Activated CD8-positive, alpha-beta T cell treated with anti-CD3 and anti-CD28 coated beads for 36 hours (primary cell): ENCODE results near the gene TTR. TPM values are rescaled to one million over a fixed set of nuclear protein-coding genes. Genes with fewer than 3 reads are reported as not detected.
A peak's percentile ranks its signal among the peaks of the same experiment; 100 is the strongest.

Experiments used
- ATAC-seq: fragments of 200-7000 bp; cut with Tn5 transposase; one replicate; pipeline ENCODE4 v1.10.0; 2021; ENCODE audit warnings: mild to moderate bottlenecking, moderate library complexity
- CTCF ChIA-PET: fragments of 350-600 bp; sonication (Branson Sonifier 250); formaldehyde crosslinking; loops from one replicate; lab custom pipeline; 2021; ENCODE audit warnings: antibody characterized with exemption; lab: Charles Lee
- POLR2A ChIA-PET: fragments of 350-600 bp; sonication (Branson Sonifier 250); formaldehyde crosslinking; loops from one replicate; lab custom pipeline; 2021; ENCODE audit warnings: antibody characterized with exemption; lab: Charles Lee
- DNase-seq: peaks from one replicate; pipeline ENCODE4 v3.0.0-alpha.2; 2020
- H3K27ac Mint-ChIP-seq: one replicate; pipeline ENCODE4 v1.8.0; 2021; ENCODE audit warnings: mild to moderate bottlenecking, mixed read lengths
- H3K27me3 Mint-ChIP-seq: one replicate; pipeline ENCODE4 v1.8.0; 2021; ENCODE audit warnings: mixed read lengths
- H3K36me3 Mint-ChIP-seq: one replicate; pipeline ENCODE4 v1.8.0; 2021; ENCODE audit warnings: low read depth, mixed read lengths
- H3K4me1 Mint-ChIP-seq: one replicate; pipeline ENCODE4 v1.8.0; 2021; ENCODE audit warnings: low read depth, mixed read lengths
- H3K4me3 Mint-ChIP-seq: one replicate; pipeline ENCODE4 v1.8.0; 2021; ENCODE audit warnings: mild to moderate bottlenecking, moderate library complexity, mixed read lengths
- H3K9me3 Mint-ChIP-seq: one replicate; pipeline ENCODE4 v1.8.0; 2021; ENCODE audit warnings: mixed read lengths
- CTCF ChIP-seq: fragments of 200-600 bp; IDR thresholded peaks from one replicate; pipeline ENCODE4 v1.8.0; 2022; ENCODE audit warnings: antibody characterized with exemption, mild to moderate bottlenecking
- intact Hi-C: fragments of 100-400 bp; cut with micrococcal nuclease; formaldehyde crosslinking; loops from one replicate; pipeline ENCODE4 v1.10.0; 2022
- total RNA-seq, 2 experiments: library from RNA; stranded (reverse); gene quantifications; one replicate each; pipeline ENCODE4 v1.2.3, GENCODE V29; 2021

Gene TTR
- total RNA-seq, 2 experiments from 2014 or later = not detected

GRCh38 chr18:31626409-31626808 is 34.7 kb downstream of the TTR start:
- no peaks in the 10 kb centered on the region for H3K9me3 Mint-ChIP-seq
- ChIA-PET POLR2A (interaction anchor here (0.6 kb wide), 1 partner anchor 58 kb away, joined by 3 read pairs; no protein-coding TSS in a partner anchor), CTCF (interaction anchor here (1.1 kb wide), 1 partner anchor 70 kb away, joined by 3 read pairs; no protein-coding TSS in a partner anchor)
- H3K27ac Mint-ChIP-seq = no peak overlapping the region
- no peaks in the 10 kb centered on the region for H3K4me1 Mint-ChIP-seq
- no peaks in the 10 kb centered on the region for H3K27me3 Mint-ChIP-seq
- no peaks in the 10 kb centered on the region for H3K36me3 Mint-ChIP-seq
- no peak for ATAC-seq
- intact Hi-C loops = no loop called here
- no peak for DNase-seq
- no peak overlapping the region for H3K4me3 Mint-ChIP-seq
- TF ChIP-seq CTCF = peak; percentile 13

GRCh38 chr18:31630549-31630948 is 38.9 kb downstream of the TTR start:
- Mint-ChIP-seq H3K36me3 (no peaks in the 10 kb centered on the region), H3K4me1 (peaks cover 15% of the 10 kb centered on the region), H3K27ac (no peak overlapping the region), H3K27me3 (peaks cover 3% of the 10 kb centered on the region), H3K4me3 (no peak overlapping the region), H3K9me3 (no peaks in the 10 kb centered on the region)
- ChIA-PET CTCF (no interaction called here), POLR2A (no interaction called here)
- DNase-seq = no peak
- TF ChIP-seq CTCF = no peak
- no peak for ATAC-seq
- intact Hi-C loops = no loop called here

- Mint-ChIP-seq H3K36me3 (no peaks in the 10 kb centered on the region), H3K27ac (no peak overlapping the region), H3K4me1 (peaks cover 15% of the 10 kb centered on the region), H3K9me3 (no peaks in the 10 kb centered on the region), H3K4me3 (no peak overlapping the region), H3K27me3 (peaks cover 4% of the 10 kb centered on the region)
- intact Hi-C loops = no loop called here
- DNase-seq = no peak
- TF ChIP-seq CTCF = no peak
- POLR2A ChIA-PET = no interaction called here
- CTCF ChIA-PET = no interaction called here
- no peak for ATAC-seq
These were observed 39.8 kb downstream of the TTR start for GRCh38 chr18:31631526-31631925.

GRCh38 chr18:31632356-31632755 is 40.7 kb downstream of the TTR start:
- no peaks in the 10 kb centered on the region for H3K9me3 Mint-ChIP-seq
- H3K4me3 Mint-ChIP-seq = no peak overlapping the region
- ATAC-seq (no peak), DNase-seq (no peak)
- no peaks in the 10 kb centered on the region for H3K36me3 Mint-ChIP-seq
- intact Hi-C loops = no loop called here
- peaks cover 4% of the 10 kb centered on the region for H3K27me3 Mint-ChIP-seq
- H3K27ac Mint-ChIP-seq = no peak overlapping the region
- TF ChIP-seq CTCF = no peak
- ChIA-PET POLR2A (no interaction called here), CTCF (no interaction called here)
- H3K4me1 Mint-ChIP-seq = peaks cover 15% of the 10 kb centered on the region

- H3K4me3 Mint-ChIP-seq = no peak overlapping the region
- ATAC-seq = no peak
- H3K4me1 Mint-ChIP-seq = peaks cover 15% of the 10 kb centered on the region
- no peak for TF ChIP-seq CTCF
- no peak for DNase-seq
- intact Hi-C loops = no loop called here
- H3K27me3 Mint-ChIP-seq = peaks cover 4% of the 10 kb centered on the region
- H3K36me3 Mint-ChIP-seq = no peaks in the 10 kb centered on the region
- CTCF ChIA-PET = no interaction called here
- H3K9me3 Mint-ChIP-seq = no peaks in the 10 kb centered on the region
- POLR2A ChIA-PET = no interaction called here
- no peak overlapping the region for H3K27ac Mint-ChIP-seq
These were observed 42.0 kb downstream of the TTR start for GRCh38 chr18:31633392-31634330.
